Tibial artery (tissue), 4 donors: Measurements from ENCODE around the gene BATF.

Experiments
- DNase-seq, 2 donors: peaks; one replicate each; pipeline ENCODE4 v3.0.0-alpha.2; 2019
- H3K27ac ChIP-seq, 2 donors: fragments of 200-600 bp; sonication (generic) in 1 of 2; 1 replicate in 1 of 2; 2 replicates in 1 of 2; pipeline ENCODE4 v1.5.1; 2018 to 2019; ENCODE audit warnings: mild to moderate bottlenecking in 1 of 2
- H3K27me3 ChIP-seq, 2 donors: fragments of 200-600 bp; sonication (generic) in 1 of 2; one replicate each; pipeline versions ENCODE4 v1.5.1 to v1.6.0; 2016 to 2019
- H3K36me3 ChIP-seq, 3 donors: fragments of 200-600 bp; sonication (generic) in 2 of 3; one replicate each; pipeline ENCODE4 v1.5.1; 2016 to 2019; ENCODE audit warnings: mild to moderate bottlenecking in 2 of 3
- H3K4me1 ChIP-seq, 4 donors: fragments of 200-600 bp; sonication (generic) in 2 of 4; 1 replicate in 3 of 4; 2 replicates in 1 of 4; pipeline ENCODE4 v1.5.1; 2016 to 2019
- H3K4me3 ChIP-seq, 2 donors: fragments of 200-600 bp; sonication (generic) in 1 of 2; 1 replicate in 1 of 2; 2 replicates in 1 of 2; pipeline ENCODE4 v1.5.1; 2018 to 2019; ENCODE audit warnings: mild to moderate bottlenecking in 2 of 2
- H3K9me3 ChIP-seq, 3 donors: fragments of 200-600 bp; sonication (generic) in 1 of 3; one replicate each; pipeline ENCODE4 v1.5.1; 2016 to 2019
- CTCF ChIP-seq, 2 experiments: fragments of 200-600 bp in 1 of 2; fragments of 450-650 bp in 1 of 2; IDR thresholded peaks; one replicate each; pipeline ENCODE4 v1.5.1; 2017 to 2019; ENCODE audit warnings: antibody characterized with exemption in 2 of 2, mild to moderate bottlenecking in 1 of 2, moderate library complexity in 1 of 2
- intact Hi-C: fragments of 100-400 bp; cut with DNase I; formaldehyde crosslinking; loops from one replicate; pipeline ENCODE4 v1.15.0; 2023; ENCODE audit warnings: low total_unique reads

The BATF gene

GRCh38 chr14:75501080-75501479 is 21.2 kb upstream of the BATF start:
- Histone ChIP-seq H3K4me1 (no peaks in the 10 kb centered on the region), H3K4me3 (no peak overlapping the region), H3K27me3 (no peaks in the 10 kb centered on the region), H3K9me3 (no peaks in the 10 kb centered on the region), H3K27ac (no peak overlapping the region), H3K36me3 (no peaks in the 10 kb centered on the region)
- DNase-seq = no peak
- intact Hi-C loops = no loop called here
- TF ChIP-seq CTCF (IDR thresholded peaks at IDR 0.05) = no peak

GRCh38 chr14:75504411-75504810 is 17.9 kb upstream of the BATF start:
- no peak for DNase-seq
- no peaks in the 10 kb centered on the region for H3K4me1 ChIP-seq
- intact Hi-C loops = no loop called here
- H3K9me3 ChIP-seq = no peaks in the 10 kb centered on the region
- H3K27me3 ChIP-seq = no peaks in the 10 kb centered on the region
- no peak for TF ChIP-seq CTCF (IDR thresholded peaks at IDR 0.05)
- no peaks in the 10 kb centered on the region for H3K36me3 ChIP-seq
- no peak overlapping the region for H3K4me3 ChIP-seq
- H3K27ac ChIP-seq = no peak overlapping the region

GRCh38 chr14:75506930-75507329 is 15.3 kb upstream of the BATF start:
- Histone ChIP-seq H3K36me3 (no peaks in the 10 kb centered on the region), H3K27ac (no peak overlapping the region), H3K27me3 (no peaks in the 10 kb centered on the region), H3K9me3 (peaks cover 0 to 10% (median 10%) of the 10 kb centered on the region in 3 donors), H3K4me3 (no peak overlapping the region), H3K4me1 (no peaks in the 10 kb centered on the region)
- DNase-seq = no peak
- intact Hi-C loops = no loop called here
- no peak for TF ChIP-seq CTCF (IDR thresholded peaks at IDR 0.05)

GRCh38 chr14:75510547-75510946 is 11.7 kb upstream of the BATF start:
- Histone ChIP-seq H3K9me3 (peaks cover 0 to 12% (median 11%) of the 10 kb centered on the region in 3 donors), H3K27ac (no peak overlapping the region), H3K36me3 (no peaks in the 10 kb centered on the region), H3K4me1 (peaks cover 0 to 7% (median 4%) of the 10 kb centered on the region in 4 donors), H3K27me3 (no peaks in the 10 kb centered on the region), H3K4me3 (no peak overlapping the region)
- no peak for DNase-seq
- intact Hi-C loops = no loop called here
- no peak for TF ChIP-seq CTCF (IDR thresholded peaks at IDR 0.05)

- Histone ChIP-seq H3K9me3 (peaks cover 0 to 12% (median 11%) of the 10 kb centered on the region in 3 donors), H3K4me1 (peaks cover 0 to 13% (median 7%) of the 10 kb centered on the region in 4 donors), H3K27me3 (no peaks in the 10 kb centered on the region), H3K36me3 (no peaks in the 10 kb centered on the region), H3K27ac (no peak overlapping the region), H3K4me3 (no peak overlapping the region)
- intact Hi-C loops = no loop called here
- no peak for DNase-seq
- TF ChIP-seq CTCF (IDR thresholded peaks at IDR 0.05) = no peak
Measured at GRCh38 chr14:75511201-75511600, 11.1 kb upstream of the BATF start.
